Dedifferentiated amniotic fluid mesenchymal stem cell (primary cell): Measurements from ENCODE around the gene SLC3A2.

Experiments used
- DNase-seq: peaks from one replicate; pipeline ENCODE4 v3.0.0-alpha.2; 2016; ENCODE audit errors: extremely low spot score

Gene SLC3A2

DNA sequence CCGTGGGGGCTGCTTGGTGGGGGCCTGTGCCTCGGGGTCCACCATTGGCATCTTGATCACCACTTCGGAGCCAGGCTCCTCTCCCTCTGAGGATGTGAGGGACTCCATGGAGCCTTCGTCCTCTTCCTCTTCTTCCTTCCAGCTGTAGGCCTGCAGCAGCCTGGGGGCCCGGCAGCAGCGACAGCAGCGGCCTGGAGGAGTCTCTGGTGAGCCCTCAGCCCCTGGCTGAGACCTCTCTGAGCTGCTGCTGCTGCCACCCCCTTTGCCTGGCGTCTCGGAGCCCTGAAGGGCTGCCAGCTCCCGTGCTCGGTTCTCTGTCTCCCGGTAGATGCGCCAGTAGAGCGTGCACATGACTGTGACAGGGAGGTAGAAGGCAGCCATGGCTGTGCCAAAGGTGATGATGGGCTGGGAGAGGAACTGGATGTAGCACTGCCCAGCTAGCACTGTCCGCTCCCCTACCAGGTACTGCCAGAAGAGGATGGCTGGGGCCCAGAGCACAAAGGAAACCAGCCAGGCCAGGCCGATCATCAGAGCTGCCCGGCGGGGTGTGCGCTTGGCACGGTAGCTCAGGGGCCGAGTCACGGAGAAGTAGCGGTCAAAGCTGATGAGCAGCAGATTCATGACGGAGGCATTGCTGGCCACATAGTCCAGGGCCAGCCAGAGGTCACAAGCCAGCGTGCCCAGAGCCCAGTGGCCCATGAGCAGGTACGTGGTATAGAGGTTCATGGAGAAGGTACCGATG, 29.6 kb downstream of the SLC3A2 start:
- DNase-seq = no peak

DNA sequence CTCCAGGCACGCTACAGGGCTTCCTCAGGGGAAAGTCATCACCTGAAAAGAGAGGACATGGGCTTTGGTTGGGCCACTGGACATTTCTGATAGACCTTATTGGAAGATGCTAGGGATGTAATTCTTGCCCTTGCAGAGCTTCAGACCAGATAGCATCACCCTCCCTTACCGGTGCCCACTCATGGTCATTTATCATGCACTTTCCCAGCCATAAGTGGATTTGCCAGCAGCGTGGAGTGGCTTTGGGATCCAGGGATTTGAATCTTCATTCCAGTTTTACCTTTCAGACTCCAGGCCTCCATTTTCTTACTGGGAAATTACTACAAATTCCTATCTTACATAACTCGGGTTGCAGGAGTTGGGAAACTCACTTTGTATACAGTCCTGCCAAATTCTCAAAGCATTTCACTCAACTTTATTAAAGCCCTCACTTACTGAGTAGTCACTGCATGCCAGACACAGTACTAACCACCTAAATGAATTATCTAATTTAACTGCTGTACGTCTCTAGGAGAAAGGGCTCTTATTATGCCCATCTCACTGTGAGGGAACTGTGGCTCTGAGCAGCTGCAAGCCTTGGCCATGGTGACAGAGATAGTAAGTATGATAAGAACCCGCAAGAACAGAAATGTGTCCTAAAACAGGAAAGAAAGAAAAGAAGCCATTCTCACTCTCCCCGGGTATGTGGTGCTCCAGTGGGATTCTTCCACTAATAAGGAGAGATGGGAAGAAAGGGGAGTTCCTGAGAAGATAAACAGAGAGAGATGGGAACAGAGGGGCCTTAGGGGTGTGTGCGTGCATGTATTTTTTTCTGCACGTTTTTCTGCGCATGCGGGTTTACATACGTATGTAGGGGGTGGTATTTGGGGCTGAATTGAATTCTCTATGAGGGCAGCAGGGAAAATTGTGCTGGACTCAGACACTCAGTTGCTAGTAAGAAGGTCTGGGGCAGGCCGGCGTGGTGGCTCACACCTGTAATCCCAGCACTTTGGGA, 30.7 kb downstream of the SLC3A2 start:
- DNase-seq = no peak

DNA sequence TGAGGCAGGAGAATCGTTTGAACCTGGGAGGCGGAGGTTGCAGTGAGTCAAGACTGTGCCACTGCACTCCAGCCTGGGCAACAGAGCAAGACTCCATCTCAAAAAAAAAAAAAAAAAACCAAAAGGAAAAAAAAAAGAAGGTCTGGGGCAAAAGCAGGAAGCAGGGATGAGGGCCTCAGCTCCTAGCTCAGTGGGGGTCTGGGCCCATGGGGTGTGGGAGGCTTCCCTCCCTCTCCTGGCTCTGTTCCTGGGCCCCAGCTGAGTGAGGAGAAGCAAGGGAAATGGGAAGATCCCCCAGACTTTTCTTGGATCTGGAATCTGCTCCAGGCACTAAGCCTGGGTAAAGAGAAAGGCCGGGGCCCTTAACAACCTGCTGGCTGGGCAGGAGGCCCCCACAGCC, 31.6 kb downstream of the SLC3A2 start:
- DNase-seq = no peak

DNA sequence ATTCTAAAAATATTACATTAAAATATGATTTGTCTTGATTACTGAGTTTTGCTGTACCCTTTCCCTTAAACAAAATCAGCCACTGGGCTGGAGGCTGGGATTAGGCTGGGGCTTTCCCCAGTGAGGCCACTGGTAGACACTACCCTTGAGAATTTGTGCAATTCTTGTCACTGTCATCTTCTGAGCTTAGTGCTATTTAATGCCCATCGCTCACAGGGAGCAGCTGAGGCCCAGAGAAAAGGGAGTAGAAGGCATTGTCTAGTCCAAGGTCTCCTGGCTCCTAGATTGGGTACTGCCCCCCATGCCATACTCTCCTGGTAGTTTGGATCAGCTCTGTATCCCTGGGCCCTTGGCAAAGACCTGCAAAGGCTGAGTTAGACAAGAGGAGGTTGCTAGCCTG, 33.7 kb downstream of the SLC3A2 start:
- no peak for DNase-seq

DNA sequence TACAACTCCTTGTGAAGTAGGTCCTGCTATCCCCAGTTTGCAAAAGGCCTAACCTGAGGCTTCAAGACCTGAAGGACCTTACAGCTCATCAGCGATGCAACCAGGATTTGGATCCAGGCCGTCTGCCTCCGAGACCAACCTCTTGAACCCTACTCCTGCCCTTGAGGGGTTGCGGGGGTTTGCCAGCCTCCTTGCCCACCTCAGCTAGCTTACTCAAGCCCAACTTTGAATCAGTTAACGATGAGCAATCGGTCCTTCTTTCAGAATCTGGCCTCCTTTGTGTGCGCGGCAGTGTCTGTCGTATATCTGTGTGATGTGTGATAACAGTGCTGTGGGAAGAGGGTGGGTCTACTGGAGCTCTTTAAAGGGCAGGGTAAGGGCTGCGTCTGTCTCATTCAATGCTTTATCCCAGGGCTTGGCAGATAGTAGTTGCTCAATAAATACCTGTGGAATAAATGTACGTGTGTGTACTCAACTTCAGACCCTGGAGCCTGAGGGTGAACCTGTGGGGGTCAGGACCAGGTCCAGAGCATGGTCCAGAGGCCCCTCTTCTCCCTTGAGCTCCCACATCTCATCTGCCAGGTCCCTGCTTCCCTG, 37.3 kb downstream of the SLC3A2 start:
- DNase-seq = no peak

DNA sequence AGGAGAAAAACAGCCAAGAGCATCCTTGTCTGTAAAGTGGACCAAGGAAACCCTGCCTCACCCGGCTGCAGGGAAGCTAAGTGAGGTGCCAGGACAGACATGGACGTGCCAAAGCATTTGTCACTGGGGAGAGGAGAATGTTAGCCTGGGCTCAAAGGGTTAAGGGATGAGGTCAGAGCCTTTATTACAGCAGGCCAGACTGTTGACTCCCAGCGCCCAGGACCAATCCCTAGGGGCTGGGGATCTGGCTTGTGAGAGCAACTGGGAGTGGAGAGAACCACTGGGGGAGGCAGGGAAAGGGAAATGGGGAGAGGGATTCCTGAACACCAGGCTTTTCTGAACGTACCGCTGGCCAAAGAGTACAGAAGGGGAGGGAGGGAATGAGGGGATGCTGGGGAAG, 37.8 kb downstream of the SLC3A2 start:
- no peak for DNase-seq

DNA sequence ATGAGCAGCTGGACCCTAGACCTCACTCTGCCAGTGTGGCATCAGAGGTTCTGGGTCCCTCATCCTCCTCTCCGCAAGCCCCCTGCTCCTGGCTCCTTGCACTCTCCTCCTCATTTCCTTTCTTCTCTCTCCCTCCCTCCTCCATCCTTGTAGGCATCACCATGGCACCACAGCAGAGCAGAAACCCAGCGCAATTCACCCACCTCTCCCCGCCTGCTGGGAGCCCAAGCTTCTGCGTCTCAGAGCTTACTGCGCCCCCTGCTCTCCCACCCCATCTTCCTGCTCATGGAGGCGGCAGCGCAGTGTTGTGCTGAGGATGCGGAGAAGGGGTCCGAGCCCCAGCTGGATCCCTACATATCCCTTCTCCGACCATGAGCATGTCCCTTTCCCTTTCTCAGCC, 38.8 kb downstream of the SLC3A2 start:
- DNase-seq = no peak

DNA sequence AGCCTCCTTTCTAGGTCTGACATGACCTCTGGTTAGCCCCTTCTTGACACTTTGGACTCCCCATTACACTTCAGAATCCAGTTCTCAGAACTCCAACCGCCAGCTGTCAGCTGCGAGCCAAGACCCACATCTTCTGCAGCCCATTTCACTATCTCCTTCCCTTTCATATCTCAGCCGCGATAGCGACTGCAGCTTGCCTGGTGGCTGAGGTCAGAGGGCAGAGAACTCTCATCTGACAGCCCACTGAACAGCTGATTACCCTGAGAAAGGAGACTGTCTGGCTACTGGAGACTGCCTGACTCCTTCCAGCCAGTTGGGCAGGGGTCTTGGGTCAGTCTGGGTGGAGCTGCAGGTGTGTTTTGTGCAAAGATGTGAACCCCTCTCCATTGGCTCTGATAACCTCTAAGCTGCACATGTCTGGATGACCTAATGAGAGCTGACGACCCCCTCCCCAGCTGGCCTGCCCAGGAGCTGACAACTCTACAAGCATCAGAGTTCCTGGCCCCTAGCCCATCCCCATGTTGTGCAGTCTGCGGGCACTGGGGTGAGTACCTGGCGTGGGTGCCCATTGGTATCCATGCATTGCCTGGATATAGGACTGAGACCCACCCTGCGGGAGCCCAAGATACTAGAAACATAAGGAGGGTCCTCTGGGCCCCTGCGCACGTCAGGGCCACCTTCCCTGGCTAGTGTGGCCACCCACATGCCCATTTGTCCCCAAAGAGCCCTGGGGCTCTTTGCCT, 39.4 kb downstream of the SLC3A2 start:
- no peak for DNase-seq

DNA sequence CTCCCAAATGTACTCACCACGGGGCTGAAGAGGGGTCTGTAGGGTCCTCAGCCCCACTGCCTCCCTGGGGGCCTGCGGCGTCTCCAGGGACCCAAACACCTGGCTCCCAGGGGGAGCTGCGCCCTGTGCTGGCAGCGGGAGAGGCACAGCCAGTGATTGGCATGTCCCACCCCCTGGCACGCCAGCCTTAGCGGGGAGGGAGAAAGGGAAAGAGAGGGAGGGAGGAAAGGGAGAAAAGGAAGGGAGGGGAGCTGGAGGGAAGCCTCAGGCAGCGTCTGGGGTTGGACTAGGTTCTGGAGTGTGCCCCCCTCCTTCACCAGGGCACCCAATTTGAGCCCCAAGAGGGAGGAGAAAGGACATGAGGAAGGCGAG, 40.5 kb downstream of the SLC3A2 start, which contains the start of gene CHRM1:
Gene CHRM1 (minus strand): TSS at position 163 of the 372 bp plus-strand sequence. CDS start 10,263 bp downstream, outside the sequence.
- no peak for DNase-seq

DNA sequence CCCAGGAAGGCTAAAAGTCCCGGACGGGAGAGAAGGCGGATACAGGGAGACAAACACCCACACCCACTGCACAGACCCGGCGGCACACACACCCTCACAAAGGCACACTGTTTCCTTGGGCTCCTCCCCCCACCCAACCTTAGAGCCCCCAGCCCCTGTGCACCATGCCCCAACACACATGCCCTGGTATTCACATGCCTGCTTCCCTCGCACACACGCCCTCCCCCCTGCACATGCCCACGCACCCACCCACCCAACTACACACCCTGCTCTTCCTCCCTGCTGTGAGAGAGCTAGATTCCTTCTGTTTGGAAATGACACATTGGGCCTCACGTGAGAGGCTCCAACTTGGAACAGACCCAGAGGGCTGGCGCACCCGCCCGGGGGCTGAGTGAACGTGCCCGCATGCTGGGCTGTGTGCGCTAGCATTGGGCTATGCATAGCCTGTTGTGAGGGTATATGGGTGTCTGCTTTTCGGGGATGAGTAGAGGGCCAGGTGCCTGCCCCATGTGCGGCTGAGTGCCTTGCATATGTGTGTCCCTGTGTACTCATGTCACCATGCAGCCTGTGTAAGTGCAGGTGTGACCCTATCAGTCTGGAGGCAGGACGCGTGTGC, 41.0 kb downstream of the SLC3A2 start:
- no peak for DNase-seq

DNA sequence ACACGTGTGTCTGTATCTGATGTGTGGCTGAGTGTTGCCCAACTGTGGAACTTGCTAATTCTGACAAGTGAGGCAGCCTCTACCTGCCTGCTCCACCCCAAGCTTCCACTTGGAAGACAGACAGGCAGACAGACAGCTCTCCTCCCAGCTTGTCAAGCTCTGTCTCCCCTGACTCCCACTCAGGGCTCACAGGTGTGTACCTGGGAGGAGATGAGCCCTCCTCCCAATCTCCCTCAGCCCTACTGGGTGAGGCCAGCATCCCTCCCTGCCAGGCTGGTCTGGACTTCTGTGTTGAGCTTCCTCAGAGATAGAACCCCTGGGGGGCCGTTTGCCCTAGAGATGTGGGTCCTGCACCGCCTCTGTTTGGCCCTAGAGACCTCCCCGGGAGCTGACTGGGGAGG, 41.5 kb downstream of the SLC3A2 start:
- no peak for DNase-seq

DNA sequence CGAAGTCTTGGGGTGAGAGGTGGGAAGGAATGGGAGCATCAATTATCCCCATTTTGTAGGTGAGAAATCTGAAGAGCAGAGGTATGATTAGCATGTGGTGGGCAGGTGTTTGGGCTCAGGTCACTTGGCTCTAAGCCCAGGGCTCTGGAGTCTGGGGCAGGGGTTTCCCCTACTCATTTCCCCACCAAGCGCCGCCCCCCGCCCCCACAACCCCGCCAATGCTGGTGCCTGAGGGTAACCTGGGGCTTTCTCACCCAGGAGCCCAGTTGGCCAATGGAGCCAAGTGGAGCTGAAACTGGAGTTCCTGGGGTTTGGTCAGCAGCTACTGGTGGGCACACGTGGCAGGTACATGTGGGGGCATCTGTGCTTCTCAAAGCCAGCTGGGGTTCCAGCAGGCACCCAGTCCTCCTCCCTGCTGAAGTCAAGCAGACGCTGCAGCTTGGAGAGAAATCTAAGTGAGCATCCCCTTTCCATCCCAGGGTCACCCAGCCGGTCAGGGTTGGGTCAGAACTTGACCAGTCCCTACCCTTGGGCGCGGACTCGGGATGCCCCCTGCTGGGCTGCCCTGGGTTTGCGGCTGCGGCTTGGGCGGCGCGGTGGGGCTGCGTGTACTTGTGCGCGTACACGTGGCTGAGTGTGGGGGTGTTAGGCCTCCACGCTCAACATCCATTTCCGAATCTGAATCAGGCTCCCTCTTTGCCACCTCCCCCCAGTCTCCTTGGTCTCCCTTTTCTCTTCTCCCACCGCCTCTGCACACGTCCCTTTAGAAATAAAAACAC, 42.1 kb downstream of the SLC3A2 start:
- DNase-seq = no peak

DNA sequence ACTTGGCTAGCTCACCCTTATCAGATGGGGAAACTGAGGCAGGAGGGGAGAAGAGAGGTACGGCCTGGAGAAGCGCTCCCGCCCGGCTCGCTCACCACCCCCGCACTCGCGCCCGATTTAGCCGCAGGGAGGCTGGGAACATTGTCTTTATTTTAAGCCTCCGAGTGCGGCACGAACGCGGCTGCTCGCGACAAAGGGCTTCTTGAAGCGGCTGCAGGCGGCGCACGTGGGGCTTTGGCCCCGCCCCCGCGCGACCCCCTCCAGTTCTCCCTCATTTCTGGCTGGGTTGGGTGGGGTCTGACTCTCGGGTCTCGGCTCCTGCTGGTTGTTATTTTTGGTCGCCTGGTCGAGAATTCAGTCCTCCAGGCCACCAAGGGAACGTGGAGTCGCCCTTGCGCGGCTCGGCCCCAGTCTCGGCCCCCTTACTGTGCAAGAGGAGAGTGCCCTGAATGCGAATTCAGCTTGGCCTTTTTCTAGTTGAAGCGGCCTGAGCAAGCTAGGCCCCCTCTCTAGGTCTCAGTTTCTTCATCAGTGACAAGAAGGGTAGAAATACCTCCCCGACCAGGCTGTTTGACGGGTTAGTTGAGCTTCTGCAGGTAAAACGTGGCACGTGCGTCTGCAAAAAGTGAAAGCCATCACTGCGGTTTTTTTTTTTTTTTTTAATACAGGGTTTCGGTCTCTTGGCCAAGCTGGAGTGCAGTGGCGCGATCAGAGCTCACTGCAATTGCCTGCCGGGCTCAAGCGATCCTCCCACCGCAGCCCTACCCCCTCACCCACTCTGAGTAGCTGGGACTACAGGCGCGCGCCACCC, 43.1 kb downstream of the SLC3A2 start:
- DNase-seq = no peak

DNA sequence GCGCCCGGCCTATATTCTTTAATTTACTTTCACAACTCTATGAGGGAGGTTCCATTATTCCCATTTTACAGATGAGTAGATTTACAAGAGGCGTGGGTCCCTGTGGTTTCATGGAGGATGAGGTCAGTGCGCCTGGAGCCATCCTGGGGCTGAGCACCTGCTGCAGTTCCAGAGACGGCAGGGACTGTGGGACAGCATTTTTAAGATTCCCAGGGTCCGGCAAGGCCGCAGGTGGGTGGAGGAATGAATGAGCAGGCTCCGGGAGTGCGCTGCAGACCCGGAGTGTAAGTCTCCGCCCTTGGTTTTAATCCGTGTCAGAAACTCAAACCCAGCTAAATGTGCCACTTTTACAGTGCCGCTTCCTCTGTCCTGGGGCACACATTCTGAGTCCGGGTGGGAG, 44.6 kb downstream of the SLC3A2 start:
- no peak for DNase-seq

DNA sequence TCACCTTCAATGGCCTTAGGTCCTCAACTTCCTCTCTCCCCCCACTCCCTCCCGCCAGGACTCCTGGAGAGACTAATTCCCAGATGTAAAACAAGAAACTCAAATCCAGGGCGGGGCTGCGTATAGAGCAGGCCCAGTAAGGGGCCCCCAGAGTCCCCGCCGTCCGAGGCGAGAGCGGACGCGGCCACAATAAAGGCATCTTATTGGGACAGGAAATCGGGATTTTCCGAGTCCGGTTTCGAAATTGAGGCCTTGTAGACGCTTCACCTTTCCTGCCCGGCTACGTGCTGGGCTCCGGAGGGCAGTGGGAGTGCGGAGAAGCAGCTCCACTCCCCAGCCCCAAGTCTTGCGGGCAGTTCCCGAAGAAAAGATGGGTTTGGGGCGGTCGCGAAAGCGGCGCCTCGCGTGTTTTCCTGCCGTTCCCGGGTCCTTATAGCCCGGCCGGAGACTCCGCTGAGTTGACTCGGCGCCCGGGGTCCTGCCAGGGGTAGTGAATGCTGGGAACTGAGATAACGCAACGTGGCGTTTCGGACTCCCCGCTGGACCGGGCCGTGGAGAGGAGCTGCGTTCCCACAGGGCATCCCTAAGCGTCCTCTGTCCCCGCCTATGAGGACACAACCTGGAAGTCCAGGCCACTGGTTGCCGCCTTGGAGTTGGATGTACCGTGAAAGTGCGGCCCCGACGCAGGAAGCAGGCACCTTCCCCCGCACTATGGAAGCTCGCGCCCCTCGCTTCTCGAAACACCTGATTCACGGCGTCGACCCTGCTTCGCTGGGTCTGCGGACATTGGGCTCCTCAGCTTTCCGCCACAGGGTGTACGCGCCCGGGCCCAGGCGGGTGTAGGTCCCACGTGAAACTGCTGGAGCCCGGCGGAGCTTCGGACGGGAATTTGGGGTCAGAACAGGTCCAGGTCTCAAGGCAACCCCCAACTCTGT, 45.3 kb downstream of the SLC3A2 start:
- DNase-seq = no peak

DNA sequence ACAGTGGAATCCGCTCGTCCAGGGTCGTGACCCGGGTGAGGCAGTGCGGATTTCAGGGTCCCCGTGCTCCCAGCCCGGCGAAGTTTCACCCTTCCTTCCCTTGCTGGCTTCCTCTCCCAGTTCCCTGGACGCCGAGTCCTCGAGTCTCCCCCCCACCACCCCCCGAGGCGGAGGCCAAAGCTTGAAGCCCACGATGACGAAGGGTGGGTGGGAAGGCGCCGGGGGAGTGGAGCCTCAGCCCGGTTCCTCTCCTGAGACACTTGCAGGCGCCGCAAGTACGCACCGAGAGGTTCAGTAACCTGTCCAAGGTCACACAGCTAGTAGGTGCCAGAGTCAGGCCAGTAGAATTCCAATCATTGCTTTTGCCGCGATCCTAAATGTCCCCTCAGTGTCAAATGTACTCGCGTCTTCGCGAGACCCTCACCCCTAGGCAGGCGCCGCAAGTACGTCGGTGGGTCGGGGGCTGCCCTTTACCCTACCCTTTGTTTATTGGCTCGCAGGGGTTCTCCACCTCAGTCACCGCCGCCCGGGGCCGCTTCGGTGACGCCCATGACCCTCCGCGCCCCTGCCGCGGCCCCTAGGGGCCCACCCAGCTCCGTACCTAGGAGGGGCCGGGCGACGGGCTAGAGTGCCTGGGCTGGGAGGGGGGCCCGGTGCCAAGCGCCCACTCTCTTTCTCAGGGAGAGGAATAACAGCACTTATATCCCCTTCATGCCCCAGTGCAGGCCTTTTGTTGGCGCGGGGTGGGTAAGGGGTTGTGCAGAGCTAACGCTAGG, 46.2 kb downstream of the SLC3A2 start:
- DNase-seq = no peak

DNA sequence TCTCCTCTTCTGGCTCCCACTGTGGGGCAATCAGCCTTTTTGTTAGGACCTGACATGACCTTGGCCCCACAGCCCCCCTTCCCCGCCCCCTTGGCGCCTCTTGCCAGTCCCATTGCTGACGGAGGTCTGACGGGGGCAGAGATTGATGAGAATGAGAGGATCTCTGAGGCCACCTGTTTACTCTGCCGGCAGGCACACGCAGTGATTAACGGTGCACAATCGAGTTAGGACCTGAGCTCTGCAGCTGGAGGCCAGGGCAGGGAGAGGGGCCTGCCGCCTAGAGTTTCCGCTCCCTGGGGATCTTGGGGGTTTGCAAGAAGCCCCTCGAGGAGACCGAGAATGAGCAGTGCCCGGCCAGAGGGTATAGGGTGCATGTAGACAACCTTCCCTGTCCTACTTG, 47.3 kb downstream of the SLC3A2 start:
- no peak for DNase-seq

DNA sequence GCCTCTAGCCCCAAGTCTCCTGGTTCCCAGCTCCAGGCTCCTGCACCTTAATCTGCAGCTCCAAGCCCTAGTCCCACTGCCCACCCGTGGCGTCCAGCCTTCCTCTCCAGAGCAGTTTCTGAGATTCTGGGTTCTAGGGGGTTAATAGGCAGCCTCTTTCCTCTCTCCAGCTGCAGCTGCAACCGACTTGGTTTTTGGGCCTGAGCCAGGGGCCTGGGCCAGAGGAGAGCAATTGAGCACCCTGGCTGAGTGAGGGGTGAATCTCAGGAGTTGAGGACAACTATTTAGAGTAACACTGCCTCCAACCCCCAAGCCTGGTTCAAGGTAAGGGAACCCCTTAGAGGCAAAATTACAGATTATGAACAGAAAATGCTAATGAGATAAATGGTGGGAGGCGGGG, 49.5 kb downstream of the SLC3A2 start:
- no peak for DNase-seq
